Peyer's patch (tissue), 4 donors: ENCODE data around the gene CAMK2N1. TPM values are rescaled to one million over a fixed set of nuclear protein-coding genes. Genes with fewer than 3 reads are reported as not detected.

ENCODE experiments used
- DNase-seq, 3 donors: peaks; one replicate each; pipeline ENCODE4 v3.0.0-alpha.2; 2017 to 2019
- H3K27ac ChIP-seq, 4 donors: fragments of 200-600 bp; sonication (generic); one replicate each; pipeline ENCODE4 v1.5.1; 2016 to 2019
- H3K27me3 ChIP-seq, 2 donors: fragments of 200-600 bp; sonication (generic); one replicate each; pipeline ENCODE4 v1.5.1; 2019
- H3K36me3 ChIP-seq, 3 donors: fragments of 200-600 bp; sonication (generic); one replicate each; pipeline ENCODE4 v1.5.1; 2016 to 2019
- H3K4me1 ChIP-seq, 4 donors: fragments of 200-600 bp; sonication (generic); one replicate each; pipeline ENCODE4 v1.5.1; 2016 to 2019
- H3K4me3 ChIP-seq, 4 donors: fragments of 200-600 bp; sonication (generic); 1 replicate in 3 of 4; 2 replicates in 1 of 4; pipeline ENCODE4 v1.5.1; 2016 to 2019; ENCODE audit warnings: mild to moderate bottlenecking in 1 of 4
- H3K9me3 ChIP-seq, 4 donors: fragments of 200-600 bp; sonication (generic); one replicate each; pipeline ENCODE4 v1.5.1; 2016 to 2019; ENCODE audit warnings: mild to moderate bottlenecking in 1 of 4
- POLR2A ChIP-seq, 2 donors: fragments of 450-650 bp; IDR thresholded peaks; one replicate each; pipeline ENCODE4 v1.5.1; 2017; ENCODE audit warnings: antibody characterized with exemption in 2 of 2, mild to moderate bottlenecking in 2 of 2, moderate library complexity in 2 of 2
- total RNA-seq, 4 donors: library from RNA; depleted of rRNA; stranded (reverse); fragments of >200 nt; gene quantifications; one replicate each; pipeline ENCODE4 v1.1.0, GENCODE V29; 2016
- TF ChIP-seq, protein P1 (sequence below), 6 experiments: fragments of 450-650 bp in 4 of 6; fragments of 200-600 bp in 2 of 6; sonication (generic) in 1 of 6; IDR thresholded peaks; one replicate each; pipeline ENCODE4 v1.5.1; 2017 to 2019; ENCODE audit warnings: antibody characterized with exemption in 6 of 6, mild to moderate bottlenecking in 3 of 6, moderate library complexity in 1 of 6

CAMK2N1 gene
- total RNA-seq, 4 donors from 2014 or later = 18.2 to 89.7 (median 75.1) TPM

DNA sequence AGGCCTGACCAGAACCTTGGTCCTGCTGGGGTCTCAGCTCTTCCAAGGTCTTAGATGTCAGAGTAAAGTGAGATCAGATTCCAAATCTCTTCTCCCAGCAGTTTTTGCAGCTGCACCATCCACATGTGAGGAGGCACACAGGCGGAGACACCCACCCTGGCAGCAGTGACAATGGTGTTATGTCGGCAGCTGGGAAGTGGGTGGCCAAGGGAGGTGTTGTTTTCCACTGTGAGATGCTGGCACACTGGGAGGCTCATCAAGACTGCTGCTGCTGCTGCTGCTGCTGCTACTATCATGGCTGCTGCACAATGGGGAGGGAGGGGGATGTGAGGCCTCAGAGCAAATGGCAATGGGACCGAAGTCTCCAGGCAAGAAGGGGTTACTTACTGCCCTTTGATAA, 23.6 kb downstream of the CAMK2N1 start:
- Histone ChIP-seq H3K27ac (no peak overlapping the region), H3K4me1 (no peaks in the 10 kb centered on the region), H3K4me3 (no peak overlapping the region), H3K27me3 (no peaks in the 10 kb centered on the region), H3K36me3 (no peaks in the 10 kb centered on the region), H3K9me3 (no peaks in the 10 kb centered on the region)
- no peak for DNase-seq
- TF ChIP-seq, protein P1, sequence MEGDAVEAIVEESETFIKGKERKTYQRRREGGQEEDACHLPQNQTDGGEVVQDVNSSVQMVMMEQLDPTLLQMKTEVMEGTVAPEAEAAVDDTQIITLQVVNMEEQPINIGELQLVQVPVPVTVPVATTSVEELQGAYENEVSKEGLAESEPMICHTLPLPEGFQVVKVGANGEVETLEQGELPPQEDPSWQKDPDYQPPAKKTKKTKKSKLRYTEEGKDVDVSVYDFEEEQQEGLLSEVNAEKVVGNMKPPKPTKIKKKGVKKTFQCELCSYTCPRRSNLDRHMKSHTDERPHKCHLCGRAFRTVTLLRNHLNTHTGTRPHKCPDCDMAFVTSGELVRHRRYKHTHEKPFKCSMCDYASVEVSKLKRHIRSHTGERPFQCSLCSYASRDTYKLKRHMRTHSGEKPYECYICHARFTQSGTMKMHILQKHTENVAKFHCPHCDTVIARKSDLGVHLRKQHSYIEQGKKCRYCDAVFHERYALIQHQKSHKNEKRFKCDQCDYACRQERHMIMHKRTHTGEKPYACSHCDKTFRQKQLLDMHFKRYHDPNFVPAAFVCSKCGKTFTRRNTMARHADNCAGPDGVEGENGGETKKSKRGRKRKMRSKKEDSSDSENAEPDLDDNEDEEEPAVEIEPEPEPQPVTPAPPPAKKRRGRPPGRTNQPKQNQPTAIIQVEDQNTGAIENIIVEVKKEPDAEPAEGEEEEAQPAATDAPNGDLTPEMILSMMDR (IDR thresholded peaks at IDR 0.05) = no peak
- TF ChIP-seq POLR2A (IDR thresholded peaks at IDR 0.05) = no peak

DNA sequence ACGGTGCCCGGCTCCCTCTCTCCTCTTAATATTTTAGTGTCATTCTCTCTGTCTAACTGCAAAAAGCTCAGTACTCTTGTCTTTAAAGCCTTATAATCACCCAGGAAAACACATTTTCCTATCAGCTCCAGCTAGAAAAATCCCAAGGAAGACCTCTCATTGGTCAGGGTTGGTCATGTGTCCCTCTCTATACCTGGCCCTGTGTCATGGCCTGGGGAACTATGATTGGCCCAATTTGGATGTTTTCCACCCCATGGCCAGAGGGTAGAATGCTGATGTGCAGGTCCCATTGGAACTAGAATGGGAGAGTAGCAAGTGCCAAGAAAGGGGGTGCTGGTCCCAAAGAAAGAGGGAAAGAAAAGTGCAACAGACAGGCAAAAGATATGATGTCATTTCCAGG, 27.3 kb downstream of the CAMK2N1 start:
- Histone ChIP-seq H3K4me1 (no peaks in the 10 kb centered on the region), H3K4me3 (no peak overlapping the region), H3K27me3 (no peaks in the 10 kb centered on the region), H3K9me3 (no peaks in the 10 kb centered on the region), H3K36me3 (no peaks in the 10 kb centered on the region), H3K27ac (no peak overlapping the region)
- no peak for DNase-seq
- no peak for TF ChIP-seq POLR2A (IDR thresholded peaks at IDR 0.05)
- TF ChIP-seq, protein P1 (IDR thresholded peaks at IDR 0.05) = no peak

DNA sequence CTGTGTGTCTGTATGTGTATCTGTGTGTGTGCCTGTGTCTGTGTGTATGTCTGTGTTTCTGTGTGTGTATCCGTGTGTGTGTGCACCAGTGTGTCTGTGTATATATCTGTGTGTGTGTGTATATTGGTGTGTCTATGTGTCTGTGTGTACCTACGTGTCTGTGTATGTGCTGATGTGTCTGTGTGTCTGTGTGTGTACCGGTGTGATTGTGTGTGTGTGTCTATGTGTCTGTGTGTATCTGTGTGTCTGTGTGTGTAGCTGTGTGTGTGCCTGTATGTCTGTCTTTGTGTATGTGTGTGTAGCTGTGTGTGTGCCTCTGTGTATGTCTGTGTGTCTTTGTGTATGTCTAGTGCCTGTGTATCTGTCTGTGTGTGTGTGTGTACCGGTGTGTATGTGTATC, 32.0 kb downstream of the CAMK2N1 start:
- H3K9me3 ChIP-seq = no peaks in the 10 kb centered on the region

DNA sequence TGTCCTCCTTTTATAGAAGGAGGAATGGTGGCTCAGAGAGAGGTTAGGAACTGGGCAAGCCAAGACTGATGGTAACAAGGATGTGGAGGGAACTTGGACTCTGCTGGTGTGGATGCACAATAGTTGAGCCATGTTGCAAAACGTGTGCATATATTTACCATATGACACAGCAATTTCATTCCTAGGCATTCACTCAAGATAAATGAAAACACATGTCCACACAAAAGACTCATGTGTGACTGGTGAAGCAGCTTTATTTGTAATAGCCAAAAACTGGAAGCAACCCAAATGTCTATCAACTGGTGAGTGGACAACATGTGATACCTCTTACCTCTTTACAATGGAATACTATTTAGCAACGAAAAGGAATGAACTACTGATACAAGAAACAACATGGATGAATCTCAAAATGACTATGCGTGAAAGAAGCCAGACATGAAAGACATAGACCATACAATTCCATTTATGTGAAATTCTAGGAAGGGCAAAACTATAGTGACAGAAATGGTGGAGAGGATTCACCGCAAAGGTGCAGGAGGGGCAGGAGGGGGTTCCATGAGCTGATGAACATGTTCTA, 36.2 kb downstream of the CAMK2N1 start:
- Histone ChIP-seq H3K27me3 (no peaks in the 10 kb centered on the region), H3K36me3 (no peaks in the 10 kb centered on the region), H3K9me3 (no peaks in the 10 kb centered on the region), H3K27ac (no peak overlapping the region), H3K4me3 (no peak overlapping the region), H3K4me1 (no peaks in the 10 kb centered on the region)
- no peak for TF ChIP-seq POLR2A (IDR thresholded peaks at IDR 0.05)
- TF ChIP-seq, protein P1 (IDR thresholded peaks at IDR 0.05) = no peak
- DNase-seq = no peak

More for the DNA sequence above, 32.0 kb downstream of the CAMK2N1 start:
- Histone ChIP-seq H3K27me3 (no peaks in the 10 kb centered on the region), H3K4me3 (no peak overlapping the region), H3K36me3 (no peaks in the 10 kb centered on the region), H3K27ac (no peak overlapping the region), H3K4me1 (no peaks in the 10 kb centered on the region)
- TF ChIP-seq, protein P1 (IDR thresholded peaks at IDR 0.05) = no peak
- no peak for TF ChIP-seq POLR2A (IDR thresholded peaks at IDR 0.05)
- no peak for DNase-seq

DNA sequence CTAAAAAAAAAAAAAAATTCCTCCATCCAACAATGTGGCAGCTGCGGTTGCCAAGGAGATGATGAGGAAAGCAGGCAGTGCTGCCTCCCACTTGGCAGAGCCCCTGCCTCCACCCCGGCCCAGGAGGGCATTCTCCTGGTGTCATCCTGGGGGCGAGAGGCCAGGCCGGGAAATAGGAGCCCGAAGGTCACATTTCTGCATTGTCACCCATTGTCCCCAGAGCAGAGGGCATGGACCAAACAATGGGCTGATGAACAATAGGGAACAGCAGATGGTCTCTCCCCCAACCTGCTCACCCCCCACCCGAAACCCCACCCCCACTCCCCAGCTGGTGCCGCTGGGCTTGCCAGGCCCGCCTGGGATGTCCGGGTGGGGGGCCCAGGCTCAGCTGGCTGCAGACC, 37.3 kb downstream of the CAMK2N1 start:
- Histone ChIP-seq H3K9me3 (no peaks in the 10 kb centered on the region), H3K27me3 (no peaks in the 10 kb centered on the region)
- TF ChIP-seq POLR2A (IDR thresholded peaks at IDR 0.05) = no peak
- TF ChIP-seq, protein P1 (IDR thresholded peaks at IDR 0.05) = no peak

DNA sequence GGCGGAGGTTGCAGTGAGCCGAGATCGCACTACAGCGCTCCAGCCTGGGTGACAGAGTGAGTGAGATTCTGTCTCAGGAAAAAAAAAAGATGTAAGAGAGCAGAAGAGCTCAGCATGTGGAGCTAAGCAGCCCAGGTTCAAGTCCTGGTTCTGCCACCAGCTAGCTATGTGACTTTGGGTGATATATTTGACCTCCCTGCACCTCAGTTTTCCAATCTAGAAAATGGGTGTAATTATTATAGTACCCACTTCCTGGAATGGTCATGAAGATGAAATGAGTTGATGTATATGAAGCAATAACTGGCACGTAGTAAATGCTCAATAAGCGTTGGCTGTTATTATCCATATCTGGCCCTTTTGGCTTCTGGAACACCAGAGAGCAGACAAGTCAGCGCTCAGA, 38.2 kb downstream of the CAMK2N1 start:
- Histone ChIP-seq H3K4me1 (no peaks in the 10 kb centered on the region), H3K4me3 (no peak overlapping the region), H3K27me3 (no peaks in the 10 kb centered on the region), H3K36me3 (no peaks in the 10 kb centered on the region), H3K27ac (no peak overlapping the region), H3K9me3 (no peaks in the 10 kb centered on the region)
- TF ChIP-seq, protein P1 (IDR thresholded peaks at IDR 0.05) = no peak
- TF ChIP-seq POLR2A (IDR thresholded peaks at IDR 0.05) = no peak
- no peak for DNase-seq

More for the DNA sequence above, 37.3 kb downstream of the CAMK2N1 start:
- Histone ChIP-seq H3K4me1 (no peaks in the 10 kb centered on the region), H3K27ac (no peak overlapping the region), H3K4me3 (no peak overlapping the region), H3K36me3 (no peaks in the 10 kb centered on the region)
- no peak for DNase-seq
